ENCODE results near the gene DRG1.
"Not testable (repeated sequence)": the region's sequence is repeated elsewhere in the genome, so short reads cannot be mapped to it uniquely, and the experiment has no call there.

Gene DRG1

GRCh38 chr22:31394326-31394725 lies 5.1 kb upstream of the DRG1 start:
- H3K27ac Mint-ChIP-seq (ENCODE audit: low read depth) = no peak overlapping the region
- H3K27me3 Mint-ChIP-seq = no peaks in the 10 kb centered on the region
- no peak for DNase-seq (ENCODE audit: low spot score in 2 of 2)
- H3K4me3 Mint-ChIP-seq = no peak overlapping the region
- peaks cover 2% of the 10 kb centered on the region for H3K36me3 Mint-ChIP-seq (ENCODE audit: insufficient read depth)
- H3K4me1 Mint-ChIP-seq = no peaks in the 10 kb centered on the region
- H3K9me3 Mint-ChIP-seq = peaks cover 5% of the 10 kb centered on the region
- no peak for ATAC-seq (replicated peaks; ENCODE audit: extremely low read depth, poor library complexity, severe bottlenecking)

GRCh38 chr22:31398231-31398630 lies 1.2 kb upstream of the DRG1 start:
- Mint-ChIP-seq H3K27me3 (no peaks in the 10 kb centered on the region), H3K4me3 (no peak overlapping the region), H3K4me1 (peaks cover 11% of the 10 kb centered on the region), H3K27ac (ENCODE audit: low read depth) (no peak overlapping the region), H3K36me3 (ENCODE audit: insufficient read depth) (peaks cover 30% of the 10 kb centered on the region), H3K9me3 (peaks cover 5% of the 10 kb centered on the region)
- ATAC-seq (replicated peaks; ENCODE audit: extremely low read depth, poor library complexity, severe bottlenecking) = no peak
- DNase-seq (ENCODE audit: low spot score in 2 of 2) = no peak

DNA sequence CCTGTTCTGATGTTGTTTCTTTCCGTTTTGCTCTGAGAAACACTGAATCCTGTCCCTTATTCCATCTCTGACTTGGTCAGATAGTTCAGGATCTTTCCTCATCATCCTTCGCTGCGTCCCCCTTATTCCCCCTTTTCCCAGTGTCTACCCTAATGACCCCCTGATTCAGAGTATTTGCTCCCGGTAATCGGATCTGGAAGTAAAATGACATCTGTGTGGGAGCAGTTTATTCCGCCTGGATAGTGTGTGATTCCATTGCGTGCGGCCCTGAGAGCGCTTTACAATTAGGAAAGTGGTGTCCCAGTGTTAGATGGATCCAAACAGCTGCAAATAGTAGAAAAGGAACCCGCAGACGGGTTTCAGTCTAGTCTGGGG lies 606 bp downstream of the DRG1 start:
- Mint-ChIP-seq H3K4me3 (peak overlapping the region; percentile 88), H3K9me3 (no peaks in the 10 kb centered on the region), H3K4me1 (peaks cover 11% of the 10 kb centered on the region), H3K27me3 (no peaks in the 10 kb centered on the region), H3K27ac (ENCODE audit: low read depth) (peak overlapping the region; percentile 94), H3K36me3 (ENCODE audit: insufficient read depth) (peaks cover 45% of the 10 kb centered on the region)
- DNase-seq (ENCODE audit: low spot score in 2 of 2) = no peak
- ATAC-seq (replicated peaks; ENCODE audit: extremely low read depth, poor library complexity, severe bottlenecking) = no peak

DNA sequence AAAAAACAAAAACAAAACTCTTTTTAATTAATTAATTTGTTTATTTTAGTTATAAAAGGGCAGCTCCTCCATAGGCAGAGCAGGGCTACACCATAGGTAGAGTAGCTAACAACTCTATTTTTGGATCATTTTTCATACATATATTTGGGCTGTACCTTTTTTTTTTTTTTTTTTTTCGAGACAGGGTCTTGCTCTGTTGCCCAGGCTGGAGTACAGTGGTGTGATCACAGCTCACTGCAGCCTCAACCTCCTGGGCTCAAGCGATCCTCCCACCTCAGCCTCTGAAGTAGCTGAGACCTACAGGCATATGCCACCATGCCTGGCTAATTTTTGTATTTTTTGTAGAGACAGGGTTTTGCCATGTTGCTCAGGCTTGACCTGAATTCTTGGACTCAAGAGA lies 2.9 kb downstream of the DRG1 start:
- peaks cover 67% of the 10 kb centered on the region for H3K36me3 Mint-ChIP-seq (ENCODE audit: insufficient read depth)
- H3K4me3 Mint-ChIP-seq; ATAC-seq (replicated peaks; ENCODE audit: extremely low read depth, poor library complexity, severe bottlenecking); H3K27ac Mint-ChIP-seq (ENCODE audit: low read depth); DNase-seq (ENCODE audit: low spot score in 2 of 2); H3K27me3 Mint-ChIP-seq; H3K9me3 Mint-ChIP-seq: not testable (repeated sequence)
- peaks cover 20% of the 10 kb centered on the region for H3K4me1 Mint-ChIP-seq

- H3K36me3 Mint-ChIP-seq (ENCODE audit: insufficient read depth) = peaks cover 77% of the 10 kb centered on the region
- DNase-seq (ENCODE audit: low spot score in 2 of 2) (no peak), ATAC-seq (replicated peaks; ENCODE audit: extremely low read depth, poor library complexity, severe bottlenecking) (no peak)
- H3K9me3 Mint-ChIP-seq = no peaks in the 10 kb centered on the region
- peaks cover 12% of the 10 kb centered on the region for H3K4me1 Mint-ChIP-seq
- peak overlapping the region; percentile 38 for H3K27ac Mint-ChIP-seq (ENCODE audit: low read depth)
- no peaks in the 10 kb centered on the region for H3K27me3 Mint-ChIP-seq
- H3K4me3 Mint-ChIP-seq = no peak overlapping the region
Observed at GRCh38 chr22:31425331-31426050, 26.1 kb downstream of the DRG1 start.

- ATAC-seq (replicated peaks; ENCODE audit: extremely low read depth, poor library complexity, severe bottlenecking) (no peak), DNase-seq (ENCODE audit: low spot score in 2 of 2) (no peak)
- no peak overlapping the region for H3K27ac Mint-ChIP-seq (ENCODE audit: low read depth)
- no peaks in the 10 kb centered on the region for H3K9me3 Mint-ChIP-seq
- H3K4me3 Mint-ChIP-seq = no peak overlapping the region
- peaks cover 68% of the 10 kb centered on the region for H3K36me3 Mint-ChIP-seq (ENCODE audit: insufficient read depth)
- no peaks in the 10 kb centered on the region for H3K27me3 Mint-ChIP-seq
- peaks cover 12% of the 10 kb centered on the region for H3K4me1 Mint-ChIP-seq
Observed at GRCh38 chr22:31431950-31432349, 32.5 kb downstream of the DRG1 start.

- H3K9me3 Mint-ChIP-seq = no peaks in the 10 kb centered on the region
- H3K27ac Mint-ChIP-seq (ENCODE audit: low read depth) = no peak overlapping the region
- no peak overlapping the region for H3K4me3 Mint-ChIP-seq
- no peaks in the 10 kb centered on the region for H3K27me3 Mint-ChIP-seq
- no peak for ATAC-seq (replicated peaks; ENCODE audit: extremely low read depth, poor library complexity, severe bottlenecking)
- H3K4me1 Mint-ChIP-seq = no peaks in the 10 kb centered on the region
- DNase-seq (ENCODE audit: low spot score in 2 of 2) = no peak
- peaks cover 58% of the 10 kb centered on the region for H3K36me3 Mint-ChIP-seq (ENCODE audit: insufficient read depth)
Observed at GRCh38 chr22:31436132-31436531, 36.7 kb downstream of the DRG1 start.

- Mint-ChIP-seq H3K27ac (ENCODE audit: low read depth) (no peak overlapping the region), H3K4me1 (no peaks in the 10 kb centered on the region), H3K9me3 (no peaks in the 10 kb centered on the region), H3K27me3 (no peaks in the 10 kb centered on the region), H3K36me3 (ENCODE audit: insufficient read depth) (peaks cover 42% of the 10 kb centered on the region), H3K4me3 (no peak overlapping the region)
- DNase-seq (ENCODE audit: low spot score in 2 of 2) = no peak
- ATAC-seq (replicated peaks; ENCODE audit: extremely low read depth, poor library complexity, severe bottlenecking) = no peak
Observed at GRCh38 chr22:31439808-31440207, 40.4 kb downstream of the DRG1 start.

DNA sequence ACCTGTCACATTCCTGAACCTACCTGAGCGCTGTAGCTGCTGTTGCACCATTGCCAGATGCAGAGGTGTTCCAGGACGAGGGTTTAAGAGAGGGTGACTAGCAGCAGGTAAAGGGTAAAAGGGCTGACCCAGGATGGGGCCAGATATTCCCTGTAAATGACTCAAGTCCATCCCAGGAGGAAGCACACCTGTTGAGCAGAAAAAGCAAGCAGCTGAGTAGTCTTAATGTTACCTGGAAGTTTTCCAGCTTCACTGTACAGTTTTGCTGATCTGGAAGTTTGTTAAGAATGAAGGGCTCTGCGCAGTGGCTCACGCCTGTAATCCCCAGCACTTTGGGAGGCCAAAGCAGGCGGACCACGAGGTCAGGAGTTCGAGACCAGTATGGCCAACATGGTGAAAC lies 41.3 kb downstream of the DRG1 start:
- H3K27me3 Mint-ChIP-seq = no peaks in the 10 kb centered on the region
- no peaks in the 10 kb centered on the region for H3K9me3 Mint-ChIP-seq
- H3K36me3 Mint-ChIP-seq (ENCODE audit: insufficient read depth) = peaks cover 38% of the 10 kb centered on the region
- H3K4me3 Mint-ChIP-seq = no peak overlapping the region
- no peaks in the 10 kb centered on the region for H3K4me1 Mint-ChIP-seq
- DNase-seq (ENCODE audit: low spot score in 2 of 2) = no peak
- no peak for ATAC-seq (replicated peaks; ENCODE audit: extremely low read depth, poor library complexity, severe bottlenecking)
- H3K27ac Mint-ChIP-seq (ENCODE audit: low read depth) = no peak overlapping the region

GRCh38 chr22:31441652-31442051 lies 42.2 kb downstream of the DRG1 start:
- peaks cover 35% of the 10 kb centered on the region for H3K36me3 Mint-ChIP-seq (ENCODE audit: insufficient read depth)
- peak overlapping the region; percentile 44 for H3K27ac Mint-ChIP-seq (ENCODE audit: low read depth)
- no peaks in the 10 kb centered on the region for H3K27me3 Mint-ChIP-seq
- H3K4me1 Mint-ChIP-seq = no peaks in the 10 kb centered on the region
- ATAC-seq (replicated peaks; ENCODE audit: extremely low read depth, poor library complexity, severe bottlenecking) = no peak
- no peak overlapping the region for H3K4me3 Mint-ChIP-seq
- DNase-seq (ENCODE audit: low spot score in 2 of 2) = no peak
- H3K9me3 Mint-ChIP-seq = no peaks in the 10 kb centered on the region

DNA sequence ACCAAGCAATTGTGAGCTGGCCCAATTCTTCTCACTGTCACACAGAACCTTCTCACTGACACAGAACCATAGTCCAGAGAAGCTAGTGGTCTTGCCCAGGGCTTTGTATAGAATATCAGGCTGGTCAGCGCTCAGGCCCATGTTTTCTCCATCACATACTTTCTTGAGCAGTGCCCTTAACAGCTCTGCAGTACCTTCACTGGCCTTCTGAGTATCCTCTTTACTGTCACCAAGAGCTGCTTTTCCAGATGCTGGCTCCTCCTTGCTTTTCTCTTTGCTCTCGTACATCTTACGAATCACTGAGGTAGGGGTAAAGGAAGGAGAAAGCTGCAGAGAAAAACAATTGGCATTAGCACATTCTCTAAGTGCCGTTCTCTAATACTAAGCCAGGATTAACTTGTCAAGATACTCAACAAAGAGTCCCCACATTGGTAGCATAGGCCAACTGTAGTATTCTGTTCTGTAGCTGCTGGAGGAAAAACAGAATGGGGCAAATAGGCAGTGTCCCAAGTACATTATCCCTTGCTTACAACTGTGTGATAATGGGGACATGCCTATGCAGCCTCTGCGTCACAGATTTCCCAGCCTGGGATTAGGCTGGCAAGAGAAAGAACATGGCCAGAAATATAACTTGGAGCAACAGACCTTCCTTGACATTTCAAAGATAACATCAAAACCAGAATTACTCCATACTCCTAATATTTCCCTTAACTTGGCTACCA lies 43.5 kb downstream of the DRG1 start:
- H3K27ac Mint-ChIP-seq (ENCODE audit: low read depth) = peak overlapping the region; percentile 44
- H3K36me3 Mint-ChIP-seq (ENCODE audit: insufficient read depth) = peaks cover 33% of the 10 kb centered on the region
- no peaks in the 10 kb centered on the region for H3K9me3 Mint-ChIP-seq
- ATAC-seq (replicated peaks; ENCODE audit: extremely low read depth, poor library complexity, severe bottlenecking) (no peak), DNase-seq (ENCODE audit: low spot score in 2 of 2) (no peak)
- H3K27me3 Mint-ChIP-seq = no peaks in the 10 kb centered on the region
- no peak overlapping the region for H3K4me3 Mint-ChIP-seq
- no peaks in the 10 kb centered on the region for H3K4me1 Mint-ChIP-seq

GRCh38 chr22:31443516-31443915 lies 44.1 kb downstream of the DRG1 start:
- DNase-seq (ENCODE audit: low spot score in 2 of 2) (no peak), ATAC-seq (replicated peaks; ENCODE audit: extremely low read depth, poor library complexity, severe bottlenecking) (no peak)
- Mint-ChIP-seq H3K36me3 (ENCODE audit: insufficient read depth) (peaks cover 34% of the 10 kb centered on the region), H3K9me3 (no peaks in the 10 kb centered on the region), H3K4me3 (no peak overlapping the region), H3K27me3 (no peaks in the 10 kb centered on the region), H3K27ac (ENCODE audit: low read depth) (peak overlapping the region; percentile 44), H3K4me1 (no peaks in the 10 kb centered on the region)

DNA sequence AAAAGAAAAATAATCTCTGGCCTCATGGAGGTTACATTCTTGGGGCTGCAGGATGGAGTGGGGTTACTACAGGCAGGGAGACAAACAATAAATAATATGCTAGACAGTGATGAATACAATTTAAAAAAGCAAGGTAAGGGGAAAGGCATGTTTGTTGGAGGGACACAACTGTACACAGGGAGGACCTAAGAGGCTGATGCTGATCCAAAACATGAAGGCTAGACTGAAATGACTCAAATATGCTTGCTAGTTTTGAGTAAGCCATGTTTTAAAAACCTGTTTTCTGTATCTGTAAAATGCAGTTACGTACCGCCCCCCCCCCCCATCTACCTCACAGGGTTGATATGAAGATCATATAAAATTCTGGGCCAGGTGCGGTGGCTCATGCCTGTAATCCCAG lies 46.2 kb downstream of the DRG1 start:
- no peaks in the 10 kb centered on the region for H3K27me3 Mint-ChIP-seq
- H3K36me3 Mint-ChIP-seq (ENCODE audit: insufficient read depth) = peaks cover 25% of the 10 kb centered on the region
- H3K27ac Mint-ChIP-seq (ENCODE audit: low read depth) = no peak overlapping the region
- no peaks in the 10 kb centered on the region for H3K9me3 Mint-ChIP-seq
- DNase-seq (ENCODE audit: low spot score in 2 of 2) = no peak
- no peaks in the 10 kb centered on the region for H3K4me1 Mint-ChIP-seq
- H3K4me3 Mint-ChIP-seq = no peak overlapping the region
- ATAC-seq (replicated peaks; ENCODE audit: extremely low read depth, poor library complexity, severe bottlenecking) = no peak

Data from central memory CD8-positive, alpha-beta T cell (primary cell).